GM12891 (cell line): ENCODE measurements around the gene NCOA6.

Source experiments
- POLR2A ChIP-seq: IDR thresholded peaks from 2 replicates; pipeline ENCODE4 v1.6.1; 2011; ENCODE audit warnings: low read depth, low read length, control low read depth
- POLR2AphosphoS5 ChIP-seq: IDR thresholded peaks from 2 replicates; pipeline ENCODE4 v1.6.1; 2011; ENCODE audit warnings: low read depth, low read length, control low read depth
- SPI1 ChIP-seq: IDR thresholded peaks from 2 replicates; pipeline ENCODE4 v1.6.1; 2011; ENCODE audit warnings: low read depth, low read length, control low read depth
- TAF1 ChIP-seq: IDR thresholded peaks from 2 replicates; pipeline ENCODE4 v1.6.1; 2011; ENCODE audit warnings: low read depth, low read length, control low read depth

- no peak for TF ChIP-seq POLR2AphosphoS5
- TF ChIP-seq POLR2A, result no peak
- TF ChIP-seq TAF1, result no peak
- no peak for TF ChIP-seq SPI1
Observed at GRCh38 chr20:34675993-34676641, 149.3 kb downstream of the NCOA6 start.
